GM15510 (cell line): ENCODE results near the gene INPP5A.

ENCODE experiments used
- POLR2A ChIP-seq: IDR thresholded peaks from 3 replicates; pipeline ENCODE4 v1.6.1; 2011; ENCODE audit warnings: borderline replicate concordance; ENCODE audit not compliant: insufficient read length; ENCODE audit errors: extremely low read depth

The INPP5A gene

GRCh38 chr10:132740588-132740987, 203.0 kb downstream of the INPP5A start:
- TF ChIP-seq POLR2A: no peak

GRCh38 chr10:132742167-132742836, 204.7 kb downstream of the INPP5A start:
- TF ChIP-seq POLR2A: no peak

GRCh38 chr10:132742837-132743194, 205.2 kb downstream of the INPP5A start:
- no peak for TF ChIP-seq POLR2A

GRCh38 chr10:132743925-132744490, 206.4 kb downstream of the INPP5A start:
- TF ChIP-seq POLR2A: no peak

GRCh38 chr10:132744839-132745238, 207.3 kb downstream of the INPP5A start:
- TF ChIP-seq POLR2A: no peak

- TF ChIP-seq POLR2A: no peak
These were observed 207.9 kb downstream of the INPP5A start for GRCh38 chr10:132745511-132745910.

GRCh38 chr10:132745971-132746370, 208.4 kb downstream of the INPP5A start:
- TF ChIP-seq POLR2A: no peak

GRCh38 chr10:132746386-132746785, 208.8 kb downstream of the INPP5A start:
- no peak for TF ChIP-seq POLR2A

- no peak for TF ChIP-seq POLR2A
These were observed 209.4 kb downstream of the INPP5A start for GRCh38 chr10:132746801-132747625.

GRCh38 chr10:132748135-132748534, 210.5 kb downstream of the INPP5A start:
- TF ChIP-seq POLR2A: no peak

GRCh38 chr10:132748545-132749370, 211.2 kb downstream of the INPP5A start:
- no peak for TF ChIP-seq POLR2A

- no peak for TF ChIP-seq POLR2A
These were observed 211.8 kb downstream of the INPP5A start for GRCh38 chr10:132749371-132749795.

- no peak for TF ChIP-seq POLR2A
These were observed 213.3 kb downstream of the INPP5A start for GRCh38 chr10:132750936-132751335.

GRCh38 chr10:132752378-132752777, 214.8 kb downstream of the INPP5A start:
- TF ChIP-seq POLR2A: no peak

- TF ChIP-seq POLR2A: no peak
These were observed 215.4 kb downstream of the INPP5A start for GRCh38 chr10:132752961-132753360.
